Measurements from ENCODE around the gene VRK1. TPM values are rescaled to one million over a fixed set of nuclear protein-coding genes. Genes with fewer than 3 reads are reported as not detected.

The VRK1 gene
- total RNA-seq, 1 experiment from 2014 or later: 26.5 TPM

- no peak overlapping the region for H3K27ac ChIP-seq (ENCODE audit: low read length)
- H3K4me3 ChIP-seq (ENCODE audit: low read depth in 2 of 2, low read length in 2 of 2): no peak overlapping the region
- in situ Hi-C loops (cut with HindIII; ENCODE audit: low pct_unique_long_range_greater_than_20kb, low sequenced_read_pairs): no loop called here
- no peaks in the 10 kb centered on the region for H3K27me3 ChIP-seq (ENCODE audit: control insufficient read depth, insufficient read depth, low read length)
- H3K36me3 ChIP-seq (ENCODE audit: control insufficient read depth, insufficient read depth, low read length): no peaks in the 10 kb centered on the region
- CTCF ChIA-PET: interaction anchor here (0.6 kb wide), 1 partner anchor 46 kb away, joined by 3 read pairs; no protein-coding TSS in a partner anchor
- no TSS peak for BruUV-seq (replicated peaks)
- intact Hi-C loops (cut with micrococcal nuclease; ENCODE audit: unreplicated experiment): no loop called here
- DNase-seq (ENCODE audit: low read depth, low spot score) (no peak), ATAC-seq (no peak)
- TF ChIP-seq REST (IDR thresholded peaks at IDR 0.05; ENCODE audit: insufficient read depth in 1 of 2, low read depth in 2 of 2, low read length in 1 of 2) (no peak), TCF7L2 (IDR thresholded peaks at IDR 0.05; ENCODE audit: low read depth, low read length) (no peak), SIN3A (IDR thresholded peaks at IDR 0.05; ENCODE audit: borderline replicate concordance, insufficient read depth, low read depth, low read length) (no peak), CTCF (IDR thresholded peaks at IDR 0.05) (no peak), POLR2AphosphoS5 (IDR thresholded peaks at IDR 0.05; ENCODE audit: low read depth, low read length) (no peak)
- no peaks in the 10 kb centered on the region; the same call in 1 of the 2 replicates for H3K9me3 ChIP-seq (ENCODE audit: control insufficient read depth, insufficient read depth, low read depth, low read length)
- no peaks in the 10 kb centered on the region for H3K4me1 ChIP-seq (ENCODE audit: control insufficient read depth, insufficient read depth, low read length)
- POLR2A ChIA-PET: no interaction called here
Observed at GRCh38 chr14:96824283-96824682, 27.1 kb downstream of the VRK1 start.

GRCh38 chr14:96826818-96827217 is 29.6 kb downstream of the VRK1 start:
- BruUV-seq (replicated peaks): no TSS peak
- in situ Hi-C loops (cut with HindIII; ENCODE audit: low pct_unique_long_range_greater_than_20kb, low sequenced_read_pairs): no loop called here
- Histone ChIP-seq H3K36me3 (ENCODE audit: control insufficient read depth, insufficient read depth, low read length) (no peaks in the 10 kb centered on the region), H3K27ac (ENCODE audit: low read length) (no peak overlapping the region), H3K27me3 (ENCODE audit: control insufficient read depth, insufficient read depth, low read length) (no peaks in the 10 kb centered on the region), H3K9me3 (ENCODE audit: control insufficient read depth, insufficient read depth, low read depth, low read length) (peaks cover 4% of the 10 kb centered on the region; the same call in 1 of the 2 replicates), H3K4me3 (ENCODE audit: low read depth in 2 of 2, low read length in 2 of 2) (no peak overlapping the region), H3K4me1 (ENCODE audit: control insufficient read depth, insufficient read depth, low read length) (no peaks in the 10 kb centered on the region)
- ChIA-PET POLR2A (no interaction called here), CTCF (no interaction called here)
- no peak for DNase-seq (ENCODE audit: low read depth, low spot score)
- intact Hi-C loops (cut with micrococcal nuclease; ENCODE audit: unreplicated experiment): no loop called here
- TF ChIP-seq POLR2AphosphoS5 (IDR thresholded peaks at IDR 0.05; ENCODE audit: low read depth, low read length) (no peak), CTCF (IDR thresholded peaks at IDR 0.05) (no peak), TCF7L2 (IDR thresholded peaks at IDR 0.05; ENCODE audit: low read depth, low read length) (no peak), SIN3A (IDR thresholded peaks at IDR 0.05; ENCODE audit: borderline replicate concordance, insufficient read depth, low read depth, low read length) (no peak), REST (IDR thresholded peaks at IDR 0.05; ENCODE audit: insufficient read depth in 1 of 2, low read depth in 2 of 2, low read length in 1 of 2) (no peak)
- ATAC-seq: no peak

All from Panc1 (cell line).